K562 (cell line): Measurements from ENCODE around the gene DND1. TPM values are rescaled to one million over a fixed set of nuclear protein-coding genes. Genes with fewer than 3 reads are reported as not detected.

ENCODE experiments used
- CBFA2T3 ChIP-seq: fragments of 450-650 bp; IDR thresholded peaks from 2 replicates; pipeline ENCODE4 v1.6.1; 2017
- CUX1 ChIP-seq: fragments of 200-800 bp; sonication (Bioruptor generic); IDR thresholded peaks from 2 replicates; pipeline ENCODE4 v1.6.1; 2016; ENCODE audit warnings: missing genetic modification characterization, missing compliant biosample characterization
- ESRRB ChIP-seq: fragments of 250-450 bp; sonication (Bioruptor Pico); IDR thresholded peaks from 2 replicates; pipeline ENCODE4 v1.5.0; 2020; ENCODE audit warnings: mild to moderate bottlenecking, moderate library complexity, borderline replicate concordance
- FOSL1 ChIP-seq: fragments of 200-800 bp; sonication (Bioruptor generic); conservative IDR thresholded peaks from 2 replicates; pipeline ENCODE4 v1.6.1; 2016; ENCODE audit warnings: missing genetic modification characterization, missing compliant biosample characterization
- KDM5B ChIP-seq: fragments of 200-600 bp; sonication (generic); IDR thresholded peaks from 2 replicates; pipeline ENCODE4 v1.6.1; 2012; ENCODE audit warnings: low read depth, mild to moderate bottlenecking, moderate library complexity, low read length, control low read depth, inconsistent platforms; ENCODE audit not compliant: insufficient replicate concordance
- NBN ChIP-seq: fragments of 450-650 bp; IDR thresholded peaks from 2 replicates; pipeline ENCODE4 v1.6.1; 2016; ENCODE audit warnings: low read depth, mild to moderate bottlenecking
- RAD21 ChIP-seq, 2 experiments: fragments of 250-450 bp in 1 of 2; fragments of 450-650 bp in 1 of 2; sonication (Bioruptor Pico) in 1 of 2; formaldehyde crosslinking in 1 of 2; IDR thresholded peaks in 1 of 2; conservative IDR thresholded peaks in 1 of 2; 2 replicates each; pipeline versions ENCODE4 v1.4.0 to v1.8.0; 2020 to 2022; ENCODE audit warnings: mild to moderate bottlenecking in 2 of 2, moderate library complexity in 1 of 2
- RBM17 ChIP-seq: fragments of 200-400 bp; formaldehyde crosslinking; IDR thresholded peaks from 2 replicates; pipeline ENCODE4 v1.6.1; 2017; ENCODE audit warnings: low read depth, mild to moderate bottlenecking, low read length, borderline replicate concordance
- SIN3B ChIP-seq: fragments of 450-650 bp; IDR thresholded peaks from 2 replicates; pipeline ENCODE4 v1.6.1; 2017; ENCODE audit warnings: low read depth, mild to moderate bottlenecking, moderate library complexity
- TBL1XR1 ChIP-seq, 2 experiments: IDR thresholded peaks; 2 replicates each; pipeline ENCODE4 v1.6.1; 2012; ENCODE audit warnings: improper control_type of control experiment in 2 of 2, low read length in 2 of 2, mild to moderate bottlenecking in 1 of 2
- TBP ChIP-seq: optimal IDR thresholded peaks from 2 replicates; pipeline ENCODE3; 2011; ENCODE audit warnings: low read depth, low read length, improper control_type of control experiment
- YY1 ChIP-seq, 3 experiments: IDR thresholded peaks; 2 replicates each; pipeline ENCODE4 v1.6.1; 2011; ENCODE audit warnings: low read length in 2 of 3, mild to moderate bottlenecking in 2 of 3, moderate library complexity in 2 of 3, borderline replicate concordance in 1 of 3, control low read depth in 1 of 3, low read depth in 1 of 3; ENCODE audit not compliant: insufficient read depth in 3 of 3, insufficient replicate concordance in 2 of 3, control insufficient read depth in 1 of 3, insufficient read length in 1 of 3; ENCODE audit errors: extremely low read depth in 1 of 3
- polyA plus RNA-seq, 8 experiments: library from polyadenylated mRNA; depleted of rRNA in 4 of 8; stranded (reverse) in 5 of 8; unstranded in 3 of 8; fragments of >200 nt; fragmentation: Nextera tagmentation in 2 of 8; fragmentation: Illumina TruSeq in 1 of 8; extraction: Ambion mirVana in 2 of 8; extraction: Trizol in 1 of 8; gene quantifications; 2 replicates each; pipeline versions ENCODE4 v1.2.1 to v1.2.3, GENCODE V29; 2011 to 2014; ENCODE audit warnings: inconsistent platforms in 1 of 8, missing spikeins in 1 of 8
- total RNA-seq, 7 experiments: library from RNA; depleted of rRNA in 6 of 7; stranded (reverse); fragments of >200 nt in 6 of 7; fragmentation: Illumina TruSeq in 2 of 7; extraction: Trizol in 2 of 7; gene quantifications; 2 replicates each; pipeline versions ENCODE4 v1.2.1 to v1.2.3, GENCODE V29; 2011 to 2021; ENCODE audit warnings: low replicate concordance in 1 of 7
- TF ChIP-seq, protein P1 (sequence below), 2 experiments: fragments of 450-650 bp; IDR thresholded peaks; 2 replicates each; pipeline ENCODE4 v1.6.1; 2016
- TF ChIP-seq, protein P2 (sequence below): fragments of 450-650 bp; IDR thresholded peaks from 2 replicates; pipeline ENCODE4 v1.6.1; 2017; ENCODE audit warnings: antibody characterized with exemption, mild to moderate bottlenecking

DND1 gene
- total and polyA plus RNA-seq, 9 of the 15 experiments (the other 6 are each of a cell fraction or from before 2014, with no cell fraction given), result 0.37 to 2.0 (median 0.90) TPM; not detected in 3

DNA sequence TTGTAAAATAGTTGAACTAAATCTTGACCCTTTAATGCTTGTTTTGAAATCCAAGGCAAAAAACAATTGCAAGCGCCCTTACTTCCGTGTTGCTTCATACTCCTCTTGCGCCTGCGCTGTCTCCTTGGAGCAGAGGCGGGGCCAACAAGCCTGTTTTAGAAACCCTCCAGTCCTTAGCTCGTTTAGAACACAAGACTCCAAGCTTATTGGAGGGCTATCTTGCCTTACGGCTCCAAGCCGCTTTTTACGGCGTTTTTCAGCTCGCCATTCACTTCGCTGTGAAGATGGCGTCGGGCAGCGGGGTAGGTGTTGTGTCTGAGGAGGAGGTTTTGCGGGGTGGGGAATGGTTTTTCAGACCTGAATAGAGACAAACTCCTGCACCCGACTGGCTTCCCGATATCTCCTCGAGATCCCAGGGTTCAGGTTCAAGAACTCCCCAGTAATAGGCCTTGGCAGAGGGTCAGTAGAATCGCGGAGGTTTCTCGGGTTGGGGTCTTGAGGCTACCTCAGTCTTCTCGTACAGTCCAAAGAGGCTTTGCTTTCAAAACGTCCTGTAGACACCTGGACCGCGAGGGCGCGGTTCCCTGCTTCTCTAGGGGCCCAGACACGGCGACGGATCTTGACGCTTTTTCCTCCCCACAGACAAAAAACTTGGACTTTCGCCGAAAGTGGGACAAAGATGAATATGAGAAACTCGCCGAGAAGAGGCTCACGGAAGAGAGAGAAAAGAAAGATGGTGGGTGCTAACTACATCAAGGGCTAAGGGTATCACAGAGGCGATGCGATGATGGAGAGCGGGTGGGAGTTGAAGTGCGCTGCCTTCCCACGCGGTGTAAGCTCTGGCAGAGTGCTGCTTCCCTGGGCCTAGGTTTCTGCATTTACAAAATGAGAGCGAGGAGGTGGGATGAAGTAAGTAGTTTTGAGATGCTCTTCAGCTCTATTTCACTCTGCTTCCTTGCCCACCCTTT lies 27.1 kb upstream of the DND1 start, which contains the start of gene ZMAT2 (continued):
- TF ChIP-seq, protein P1, sequence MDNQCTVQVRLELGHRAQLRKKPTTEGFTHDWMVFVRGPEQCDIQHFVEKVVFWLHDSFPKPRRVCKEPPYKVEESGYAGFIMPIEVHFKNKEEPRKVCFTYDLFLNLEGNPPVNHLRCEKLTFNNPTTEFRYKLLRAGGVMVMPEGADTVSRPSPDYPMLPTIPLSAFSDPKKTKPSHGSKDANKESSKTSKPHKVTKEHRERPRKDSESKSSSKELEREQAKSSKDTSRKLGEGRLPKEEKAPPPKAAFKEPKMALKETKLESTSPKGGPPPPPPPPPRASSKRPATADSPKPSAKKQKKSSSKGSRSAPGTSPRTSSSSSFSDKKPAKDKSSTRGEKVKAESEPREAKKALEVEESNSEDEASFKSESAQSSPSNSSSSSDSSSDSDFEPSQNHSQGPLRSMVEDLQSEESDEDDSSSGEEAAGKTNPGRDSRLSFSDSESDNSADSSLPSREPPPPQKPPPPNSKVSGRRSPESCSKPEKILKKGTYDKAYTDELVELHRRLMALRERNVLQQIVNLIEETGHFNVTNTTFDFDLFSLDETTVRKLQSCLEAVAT (IDR thresholded peaks at IDR 0.05), result no peak
- TF ChIP-seq RBM17, result no peak
- 0 out of 2 replicates have a peak, but pooled peaks have one; percentile 22 for TF ChIP-seq FOSL1 (tag)
- TF ChIP-seq RAD21 (CRISPR knock-in tag; conservative IDR thresholded peaks at IDR 0.05 in 1 of 2, IDR thresholded peaks at IDR 0.05 in 1 of 2), result no peak
- no peak for TF ChIP-seq NBN
- TF ChIP-seq CBFA2T3, result no peak
- TF ChIP-seq TBL1XR1 (IDR thresholded peaks at IDR 0.05; ENCODE audit: low read length in 2 of 2), result 0 out of 4 replicates have a peak, but pooled peaks of 1 of the 2 experiments have one; percentile 21
- peak; percentile 96 for TF ChIP-seq SIN3B
- TF ChIP-seq ESRRB (CRISPR knock-in tag), result no peak
- TF ChIP-seq, protein P2, sequence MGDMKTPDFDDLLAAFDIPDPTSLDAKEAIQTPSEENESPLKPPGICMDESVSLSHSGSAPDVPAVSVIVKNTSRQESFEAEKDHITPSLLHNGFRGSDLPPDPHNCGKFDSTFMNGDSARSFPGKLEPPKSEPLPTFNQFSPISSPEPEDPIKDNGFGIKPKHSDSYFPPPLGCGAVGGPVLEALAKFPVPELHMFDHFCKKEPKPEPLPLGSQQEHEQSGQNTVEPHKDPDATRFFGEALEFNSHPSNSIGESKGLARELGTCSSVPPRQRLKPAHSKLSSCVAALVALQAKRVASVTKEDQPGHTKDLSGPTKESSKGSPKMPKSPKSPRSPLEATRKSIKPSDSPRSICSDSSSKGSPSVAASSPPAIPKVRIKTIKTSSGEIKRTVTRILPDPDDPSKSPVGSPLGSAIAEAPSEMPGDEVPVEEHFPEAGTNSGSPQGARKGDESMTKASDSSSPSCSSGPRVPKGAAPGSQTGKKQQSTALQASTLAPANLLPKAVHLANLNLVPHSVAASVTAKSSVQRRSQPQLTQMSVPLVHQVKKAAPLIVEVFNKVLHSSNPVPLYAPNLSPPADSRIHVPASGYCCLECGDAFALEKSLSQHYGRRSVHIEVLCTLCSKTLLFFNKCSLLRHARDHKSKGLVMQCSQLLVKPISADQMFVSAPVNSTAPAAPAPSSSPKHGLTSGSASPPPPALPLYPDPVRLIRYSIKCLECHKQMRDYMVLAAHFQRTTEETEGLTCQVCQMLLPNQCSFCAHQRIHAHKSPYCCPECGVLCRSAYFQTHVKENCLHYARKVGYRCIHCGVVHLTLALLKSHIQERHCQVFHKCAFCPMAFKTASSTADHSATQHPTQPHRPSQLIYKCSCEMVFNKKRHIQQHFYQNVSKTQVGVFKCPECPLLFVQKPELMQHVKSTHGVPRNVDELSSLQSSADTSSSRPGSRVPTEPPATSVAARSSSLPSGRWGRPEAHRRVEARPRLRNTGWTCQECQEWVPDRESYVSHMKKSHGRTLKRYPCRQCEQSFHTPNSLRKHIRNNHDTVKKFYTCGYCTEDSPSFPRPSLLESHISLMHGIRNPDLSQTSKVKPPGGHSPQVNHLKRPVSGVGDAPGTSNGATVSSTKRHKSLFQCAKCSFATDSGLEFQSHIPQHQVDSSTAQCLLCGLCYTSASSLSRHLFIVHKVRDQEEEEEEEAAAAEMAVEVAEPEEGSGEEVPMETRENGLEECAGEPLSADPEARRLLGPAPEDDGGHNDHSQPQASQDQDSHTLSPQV, result no peak
- peak; percentile 92 for TF ChIP-seq TBP
- TF ChIP-seq CUX1 (CRISPR knock-in tag), result no peak
- peak; percentile 78 to 97 (median 93) for TF ChIP-seq YY1 (IDR thresholded peaks at IDR 0.05; ENCODE audit: borderline replicate concordance in 1 of 3, control insufficient read depth in 1 of 3, extremely low read depth in 1 of 3, insufficient read depth in 3 of 3, insufficient read length in 1 of 3, insufficient replicate concordance in 2 of 3, low read depth in 1 of 3, low read length in 2 of 3)
- TF ChIP-seq KDM5B, result peak; percentile 79
